ENCODE measurements around the gene GDF7.

DNA sequence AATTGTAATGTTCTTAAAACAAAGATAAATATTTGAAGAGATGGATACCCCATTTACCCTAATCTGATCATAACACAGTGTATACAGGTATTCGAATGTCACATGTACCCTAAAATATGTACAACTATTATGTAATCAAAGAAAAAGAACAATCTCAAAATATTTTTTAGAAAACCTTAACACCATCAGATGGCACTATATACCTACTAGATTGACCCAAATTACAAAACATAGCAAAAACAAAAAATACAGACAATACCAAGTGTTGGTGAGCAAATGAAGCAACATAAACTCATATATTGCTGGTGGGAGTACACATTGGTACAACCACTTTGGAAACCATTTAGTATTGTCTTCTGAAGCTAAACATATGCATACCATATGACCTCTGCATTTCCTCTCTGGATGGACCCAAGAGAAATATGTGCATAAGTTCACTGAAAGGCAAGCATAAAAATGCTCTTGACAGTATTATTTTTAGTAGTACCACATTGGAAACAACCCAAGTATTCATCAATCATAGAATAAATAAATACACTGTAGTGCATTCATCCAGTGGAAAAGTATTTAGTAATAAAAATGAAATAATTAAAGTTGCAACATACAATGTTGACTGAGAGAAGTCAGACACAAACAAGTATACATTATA lies 55.8 kb downstream of the GDF7 start:
- no peak for TF ChIP-seq CTCF (IDR thresholded peaks at IDR 0.05)
- no peak for TF ChIP-seq POLR2A (IDR thresholded peaks at IDR 0.05)
